Suppressor macrophage (primary cell): ENCODE data around the gene KMT2C.

Experiments used
- DNase-seq, 4 experiments: peaks; one replicate each; pipeline ENCODE4 v3.0.0-alpha.2; 2020 to 2022

Gene KMT2C

DNA sequence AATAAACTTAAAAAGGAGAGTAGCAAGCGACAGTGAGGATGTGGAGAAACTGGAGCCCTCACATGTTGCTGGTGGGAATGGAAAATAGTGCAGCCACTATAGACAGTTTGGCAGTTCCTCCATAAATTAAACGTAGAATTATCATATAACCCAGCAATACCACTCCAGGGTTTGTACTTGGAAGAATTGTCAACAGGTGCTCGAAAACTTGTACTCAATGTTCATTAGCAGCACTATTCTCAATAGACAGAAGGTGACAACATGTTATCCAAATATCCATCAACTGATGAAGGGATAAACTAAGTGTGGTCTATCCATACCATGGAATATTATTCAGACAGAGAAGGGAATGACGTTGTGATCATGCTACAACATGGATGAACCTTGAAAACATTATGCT is 338.5 kb downstream of the KMT2C start:
- no peak for DNase-seq

DNA sequence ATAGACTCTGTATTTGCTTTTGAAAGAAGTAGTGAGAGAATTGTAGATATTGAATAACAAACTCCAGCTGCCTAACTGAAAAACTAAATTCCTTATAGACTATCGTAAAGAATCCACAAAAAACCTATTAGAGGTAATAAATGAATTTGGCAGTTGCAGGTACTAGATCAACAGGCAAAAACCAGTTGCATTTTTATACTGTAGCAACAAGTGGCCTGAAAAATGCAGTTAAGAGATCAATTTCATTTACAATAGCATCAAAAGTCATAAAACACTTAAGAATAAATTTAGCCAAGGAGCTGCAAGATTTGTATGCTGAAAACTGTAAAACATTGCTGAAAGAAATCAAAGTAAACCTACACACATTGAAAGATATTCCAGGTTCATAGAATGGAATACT is 340.0 kb downstream of the KMT2C start:
- DNase-seq: no peak

- no peak for DNase-seq
Observed at GRCh38 chr7:152093717-152094116, 342.1 kb downstream of the KMT2C start.

DNA sequence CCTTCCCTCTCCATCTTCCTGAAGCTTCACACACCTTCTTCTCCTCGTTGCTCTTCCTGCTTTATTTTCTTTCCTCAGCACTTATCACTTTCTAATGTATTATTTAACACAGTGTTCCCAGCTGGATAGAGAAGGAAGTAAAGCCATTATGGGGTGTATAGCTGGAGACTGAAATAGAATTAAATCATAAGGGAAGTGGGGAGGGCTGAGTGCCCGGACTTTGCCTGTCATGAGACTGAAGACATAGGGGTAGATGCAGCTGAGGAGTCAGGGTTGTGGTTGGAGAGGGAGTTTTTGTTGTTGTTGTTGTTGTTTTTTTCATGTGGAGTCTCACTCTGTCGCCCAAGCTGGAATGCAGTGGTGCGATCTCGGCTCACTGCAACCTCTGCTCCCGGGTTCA is 345.1 kb downstream of the KMT2C start:
- DNase-seq: peak; percentile 46 to 70 (median 66)

DNA sequence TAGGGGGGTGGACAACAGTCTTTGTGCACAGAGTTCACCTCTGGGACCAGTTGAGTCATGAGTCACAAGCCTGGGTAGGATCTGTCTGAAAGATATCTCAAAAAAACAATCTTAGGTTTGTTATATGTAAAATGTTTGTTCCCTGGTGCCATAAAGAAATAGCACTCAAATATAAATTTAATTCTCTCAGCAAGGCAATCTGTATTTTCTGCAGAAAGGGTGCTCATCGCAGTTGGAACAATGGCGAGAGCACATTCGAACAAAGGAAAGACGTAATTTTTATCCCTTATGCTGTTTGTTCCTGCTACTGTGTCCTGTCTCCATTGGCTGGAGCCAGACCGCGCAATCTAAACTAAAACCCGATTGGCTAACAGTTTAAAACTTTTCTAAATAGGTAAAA is 346.6 kb downstream of the KMT2C start:
- DNase-seq: no peak

- no peak for DNase-seq
Observed at GRCh38 chr7:152086513-152086912, 349.3 kb downstream of the KMT2C start.

DNA sequence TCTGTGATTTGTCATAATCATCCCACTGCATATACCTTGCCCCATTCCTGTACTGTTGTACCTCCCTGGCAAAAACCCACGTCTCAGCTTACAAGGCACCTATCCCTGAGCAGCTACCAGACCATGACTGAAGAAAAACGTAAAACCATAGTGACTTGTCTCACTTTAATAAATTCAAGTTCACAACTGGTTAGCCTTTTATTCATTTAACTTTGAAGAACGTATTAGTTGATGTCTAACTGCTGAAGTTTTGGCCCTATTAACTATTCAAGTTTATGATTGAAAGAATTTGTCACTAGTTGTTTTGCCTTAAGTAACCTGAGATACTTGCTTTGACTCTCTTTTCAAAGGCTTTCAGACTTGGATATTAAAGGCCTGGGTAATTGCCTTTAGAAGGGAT is 350.7 kb downstream of the KMT2C start:
- no peak for DNase-seq
